NT2/D1 (cell line): Measurements from ENCODE around the gene FOXD2.

Experiments
- SUZ12 ChIP-seq: IDR thresholded peaks from 2 replicates; pipeline ENCODE4 v1.6.1; 2011; ENCODE audit not compliant: insufficient read length, insufficient read depth; ENCODE audit errors: extremely low read depth
- ZNF274 ChIP-seq: IDR thresholded peaks from 2 replicates; pipeline ENCODE4 v1.6.1; 2011; ENCODE audit warnings: mild to moderate bottlenecking, low read depth, low read length

DNA sequence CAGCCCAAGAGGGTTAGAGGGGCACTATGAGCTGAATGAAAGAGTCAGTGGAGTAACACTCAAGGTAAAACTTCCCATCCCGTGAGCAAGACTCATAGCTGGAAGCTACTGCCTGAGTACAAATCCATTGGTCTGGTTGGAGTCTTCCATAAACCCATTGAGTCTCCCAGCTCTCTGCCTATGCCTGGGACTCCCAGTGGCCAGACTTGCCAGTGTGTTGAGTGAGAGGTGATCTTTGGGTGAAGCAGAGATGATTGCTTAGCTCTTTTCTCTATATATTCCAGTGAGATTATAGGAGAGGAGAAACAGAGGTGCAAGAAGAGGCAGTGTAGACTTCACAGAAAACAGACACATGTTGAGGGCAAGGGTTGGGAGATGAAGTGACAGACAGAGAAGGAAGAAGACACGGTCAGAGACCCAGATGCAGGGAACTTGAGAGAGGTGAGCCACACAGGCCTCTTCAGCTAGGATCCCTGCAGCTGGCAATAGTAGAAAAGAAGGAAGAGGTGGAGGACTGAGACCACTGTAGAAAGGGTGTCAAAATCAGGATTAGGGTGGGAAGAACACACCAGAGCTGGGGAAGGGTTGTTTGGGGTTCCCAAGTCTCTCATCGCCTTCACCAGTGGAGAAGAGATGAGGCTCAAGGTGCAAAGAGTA, 3.7 kb downstream of the FOXD2 start:
- no peak for TF ChIP-seq ZNF274
- TF ChIP-seq SUZ12: peak; percentile 26
